Lung (tissue), 12 donors: ENCODE measurements around the gene C9orf78. TPM values are rescaled to one million over a fixed set of nuclear protein-coding genes. Genes with fewer than 3 reads are reported as not detected.

Experiments
- ATAC-seq: fragments of 200-7000 bp; cut with Tn5 transposase; one replicate; pipeline ENCODE4 v1.9.1; 2020; ENCODE audit warnings: moderate number of reproducible peaks; ENCODE audit not compliant: insufficient read depth, low FRiP score
- DNase-seq, 3 donors: peaks; one replicate each; pipeline ENCODE4 v3.0.0-alpha.2; 2013 to 2017
- H3K27ac ChIP-seq, 2 donors: one replicate each; pipeline ENCODE4 v1.5.1; 2013; ENCODE audit warnings: mild to moderate bottlenecking in 2 of 2, moderate library complexity in 2 of 2, control low read depth in 1 of 2, inconsistent platforms in 1 of 2, low read depth in 1 of 2, low read length in 1 of 2
- H3K27me3 ChIP-seq, 3 donors: one replicate each; pipeline ENCODE4 v1.5.1; 2013; ENCODE audit warnings: low read length in 2 of 3; ENCODE audit not compliant: control insufficient read depth in 3 of 3, insufficient read depth in 3 of 3
- H3K36me3 ChIP-seq, 4 donors: one replicate each; pipeline ENCODE4 v1.5.1; 2013; ENCODE audit warnings: low read length in 4 of 4, mild to moderate bottlenecking in 1 of 4, moderate library complexity in 1 of 4; ENCODE audit not compliant: control insufficient read depth in 4 of 4, insufficient read depth in 4 of 4
- H3K4me1 ChIP-seq, 5 donors: one replicate each; pipeline ENCODE4 v1.5.1; 2013; ENCODE audit warnings: low read length in 5 of 5, mild to moderate bottlenecking in 2 of 5, moderate library complexity in 1 of 5; ENCODE audit not compliant: control insufficient read depth in 5 of 5, insufficient read depth in 5 of 5
- H3K4me3 ChIP-seq: one replicate; pipeline ENCODE4 v1.5.1; 2013; ENCODE audit warnings: mild to moderate bottlenecking, control low read depth, moderate library complexity
- H3K9ac ChIP-seq, 2 donors: one replicate each; pipeline ENCODE4 v1.5.1; 2013; ENCODE audit warnings: low read length in 2 of 2, control low read depth in 1 of 2; ENCODE audit not compliant: insufficient read depth in 1 of 2
- H3K9me3 ChIP-seq, 4 donors: one replicate each; pipeline ENCODE4 v1.5.1; 2013; ENCODE audit warnings: low read length in 3 of 4, mild to moderate bottlenecking in 1 of 4, moderate library complexity in 1 of 4; ENCODE audit not compliant: control insufficient read depth in 4 of 4, insufficient read depth in 3 of 4
- CTCF ChIP-seq: IDR thresholded peaks from 2 replicates; pipeline ENCODE4 v1.5.1; 2012; ENCODE audit warnings: mild to moderate bottlenecking; ENCODE audit errors: control extremely low read depth, extremely low read depth
- WGBS, 2 donors: extraction: QIAGEN DNeasy Blood & Tissue Kit; methylation state at CpG; one replicate each; pipeline ENCODE4 v1.1.7; 2013; 5-methylcytosine and 5-hydroxymethylcytosine counted together
- polyA plus RNA-seq, 2 donors: library from polyadenylated mRNA; stranded (reverse); fragments of 200-250 nt; gene quantifications; one replicate each; pipeline ENCODE4 v1.2.1, GENCODE V29; 2013
- total RNA-seq, 2 donors: library from RNA; depleted of rRNA in 1 of 2; stranded (reverse); fragments of >200 nt in 1 of 2; gene quantifications; one replicate each; pipeline ENCODE4 v1.2.1, GENCODE V29; 2014 to 2021
- donor health status: control.
- donor health status: control.
- donor health status: Bipolar disorder and iron deficiency.
- donor health status: healthy.
- donor health status: DM: yes; HTN: yes; CAD: no.

C9orf78 gene
- total and polyA plus RNA-seq, 4 donors: 28.3 to 57.9 (median 35.7) TPM

GRCh38 chr9:129868023-129868871 lies 33.2 kb upstream of the C9orf78 start:
- no peaks in the 10 kb centered on the region for H3K4me1 ChIP-seq
- no peak overlapping the region for H3K4me3 ChIP-seq
- H3K36me3 ChIP-seq: peaks cover 0 to 41% (median 6%) of the 10 kb centered on the region in 4 donors
- H3K9me3 ChIP-seq: no peaks in the 10 kb centered on the region
- ATAC-seq: no peak
- 89 to 94% methylated on average over 48 of the region's 48 CpGs for WGBS, 2 donors
- no peak overlapping the region for H3K9ac ChIP-seq
- no peak for TF ChIP-seq CTCF
- no peaks in the 10 kb centered on the region for H3K27me3 ChIP-seq
- peak overlapping the region in 1 of 2 donors; percentile 7 for H3K27ac ChIP-seq
- no peak for DNase-seq

DNA sequence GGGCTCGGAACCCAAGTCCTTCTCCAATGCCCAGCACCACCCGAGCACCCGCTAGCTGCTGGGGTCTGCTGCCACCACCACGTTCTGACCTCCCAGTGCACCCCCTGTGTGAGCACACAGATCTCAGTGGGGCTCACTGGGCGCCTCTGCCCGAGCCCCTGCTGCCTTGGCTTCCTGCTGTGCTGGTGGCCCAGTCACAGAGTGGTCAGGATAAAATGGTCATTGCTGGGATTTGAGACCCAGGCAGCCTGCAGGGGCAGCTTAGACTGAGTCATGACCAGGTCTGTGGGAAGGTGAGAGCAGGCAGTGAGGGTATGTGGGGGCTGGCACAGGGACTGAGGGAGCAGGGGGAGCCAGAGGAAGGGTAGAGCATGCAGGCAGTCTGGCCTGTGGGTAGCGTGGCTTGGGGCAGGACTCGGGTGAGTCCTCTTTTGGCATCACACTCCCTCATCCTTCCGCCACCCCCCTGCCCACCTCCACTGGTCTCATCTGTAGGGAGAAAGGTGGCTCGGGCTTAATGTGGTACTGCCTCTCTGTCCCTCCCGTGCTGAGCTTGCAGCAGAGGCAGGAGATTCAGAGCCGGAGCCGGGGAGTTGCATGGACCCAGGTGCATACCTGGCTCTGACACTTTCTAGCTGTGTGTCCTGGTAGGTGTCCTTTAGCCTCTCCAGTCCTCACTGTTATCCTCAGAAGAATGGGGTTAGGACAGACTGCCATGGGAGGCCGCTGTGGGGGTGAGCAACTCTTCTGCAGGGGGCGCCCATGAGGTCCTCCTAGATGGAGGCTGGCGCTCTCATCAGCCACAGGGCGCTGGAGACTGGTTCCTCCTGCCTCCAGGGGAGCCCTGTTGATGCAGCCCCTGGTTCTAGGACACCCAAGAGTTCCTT lies 32.3 kb upstream of the C9orf78 start:
- no peak overlapping the region for H3K4me3 ChIP-seq
- H3K27ac ChIP-seq: no peak overlapping the region
- H3K27me3 ChIP-seq: no peaks in the 10 kb centered on the region
- no peaks in the 10 kb centered on the region for H3K4me1 ChIP-seq
- no peak for TF ChIP-seq CTCF
- peaks cover 0 to 45% (median 6%) of the 10 kb centered on the region in 4 donors for H3K36me3 ChIP-seq
- H3K9ac ChIP-seq: no peak overlapping the region
- 77 to 86% methylated on average over 16 to 17 of the region's 17 CpGs for WGBS, 2 donors
- no peak for ATAC-seq
- no peaks in the 10 kb centered on the region for H3K9me3 ChIP-seq
- DNase-seq: no peak

DNA sequence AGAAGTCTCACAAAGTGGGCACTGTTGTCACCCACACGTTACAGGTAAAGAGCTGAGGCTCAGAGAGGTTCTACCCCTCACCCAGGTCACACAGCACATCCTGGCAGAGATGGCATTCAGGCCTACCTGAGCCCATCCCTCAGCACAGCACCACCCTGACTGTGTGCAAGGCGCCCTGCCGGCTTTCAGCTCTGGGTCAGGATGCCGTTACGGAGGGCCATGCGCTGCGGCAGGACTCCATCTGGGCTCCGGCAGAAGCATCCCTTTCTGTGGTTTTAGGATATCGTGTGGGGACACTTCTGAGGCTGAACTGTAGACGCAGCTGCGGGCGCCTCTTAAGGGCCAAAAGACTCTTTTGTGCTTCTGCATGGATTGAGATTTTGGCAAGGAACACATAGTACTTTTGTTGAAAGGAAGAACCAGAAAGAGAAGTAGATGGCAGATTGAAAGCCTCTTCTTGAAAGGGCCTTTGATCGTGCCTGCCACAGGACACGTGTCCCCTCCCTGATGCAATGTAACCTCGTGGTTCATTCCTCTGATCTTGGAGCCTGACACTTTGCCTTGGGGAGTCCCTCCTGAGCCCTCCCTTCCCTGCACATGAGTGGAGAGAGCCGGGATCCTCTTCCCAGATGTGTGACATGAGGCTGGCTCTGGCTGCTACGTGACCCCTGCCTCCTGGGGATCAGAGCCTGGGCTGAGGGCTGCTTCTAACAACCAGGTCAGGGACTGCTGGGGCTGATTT lies 31.5 kb upstream of the C9orf78 start:
- DNase-seq (no peak), ATAC-seq (no peak)
- Histone ChIP-seq H3K4me1 (no peaks in the 10 kb centered on the region), H3K4me3 (no peak overlapping the region), H3K9ac (no peak overlapping the region), H3K27ac (no peak overlapping the region), H3K27me3 (no peaks in the 10 kb centered on the region), H3K9me3 (no peaks in the 10 kb centered on the region), H3K36me3 (peaks cover 4 to 50% (median 10%) of the 10 kb centered on the region in 4 donors)
- 59 to 79% methylated on average over 17 of the region's 17 CpGs for WGBS, 2 donors
- TF ChIP-seq CTCF: no peak
